Activated CD8-positive, alpha-beta memory T cell treated with anti-CD3 and anti-CD28 coated beads, Interleukin-2, amount 10 ng/mL, durations not matched to agents 7 days and 5 days (primary cell): ENCODE results near the gene DLG2. TPM values are rescaled to one million over a fixed set of nuclear protein-coding genes. Genes with fewer than 3 reads are reported as not detected.

ENCODE experiments used
- ATAC-seq: fragments of 150-1000 bp; cut with Tn5 transposase; one replicate; pipeline ENCODE4 v1.10.0; 2021; ENCODE audit warnings: moderate library complexity
- CTCF ChIA-PET: fragments of 350-600 bp; sonication (Branson Sonifier 250); formaldehyde crosslinking; loops from one replicate; lab custom pipeline; 2021; ENCODE audit warnings: antibody characterized with exemption; lab: Charles Lee
- DNase-seq: peaks from one replicate; pipeline ENCODE4 v3.0.0-alpha.2; 2020
- H3K27ac Mint-ChIP-seq: one replicate; pipeline ENCODE4 v1.8.0; 2021; ENCODE audit warnings: mild to moderate bottlenecking, mixed read lengths
- H3K27me3 Mint-ChIP-seq: one replicate; pipeline ENCODE4 v1.8.0; 2021; ENCODE audit warnings: mixed read lengths
- H3K36me3 Mint-ChIP-seq: one replicate; pipeline ENCODE4 v1.8.0; 2021; ENCODE audit warnings: mild to moderate bottlenecking, mixed read lengths
- H3K4me1 Mint-ChIP-seq: one replicate; pipeline ENCODE4 v1.8.0; 2021; ENCODE audit warnings: mixed read lengths
- H3K4me3 Mint-ChIP-seq: one replicate; pipeline ENCODE4 v1.8.0; 2021; ENCODE audit warnings: mild to moderate bottlenecking, moderate library complexity, mixed read lengths
- H3K9me3 Mint-ChIP-seq: one replicate; pipeline ENCODE4 v1.8.0; 2022; ENCODE audit warnings: low read depth, mixed read lengths
- total RNA-seq, 2 experiments: library from RNA; stranded (reverse); gene quantifications; one replicate each; pipeline ENCODE4 v1.2.3, GENCODE V29; 2021

The DLG2 gene
- total RNA-seq, 2 experiments from 2014 or later: 1.4 to 2.1 TPM

DNA sequence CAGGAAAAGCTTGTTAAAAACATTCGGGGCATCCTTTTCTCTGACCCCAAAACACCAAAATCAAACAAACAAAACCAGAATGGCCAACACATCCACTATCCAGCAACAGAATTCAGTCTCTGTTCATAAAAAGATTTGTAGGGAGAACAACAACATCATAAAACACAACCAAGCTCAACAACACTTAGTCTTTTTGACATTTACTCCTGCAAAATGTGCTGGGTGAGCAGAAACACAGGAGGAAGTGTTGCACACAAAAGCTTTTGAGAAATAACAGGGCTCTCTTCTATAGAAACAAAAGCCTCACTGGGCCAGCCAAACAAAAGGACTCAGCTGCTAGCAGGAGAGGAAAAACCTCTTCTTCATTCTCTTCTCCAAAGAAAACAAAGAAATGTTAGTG, 1604.9 kb downstream of the DLG2 start:
- ATAC-seq (no peak), DNase-seq (no peak)
- H3K36me3 Mint-ChIP-seq: no peaks in the 10 kb centered on the region
- no peaks in the 10 kb centered on the region for H3K27me3 Mint-ChIP-seq
- CTCF ChIA-PET: no interaction called here
- no peaks in the 10 kb centered on the region for H3K9me3 Mint-ChIP-seq
- H3K4me3 Mint-ChIP-seq: no peak overlapping the region
- no peaks in the 10 kb centered on the region for H3K4me1 Mint-ChIP-seq
- H3K27ac Mint-ChIP-seq: no peak overlapping the region

DNA sequence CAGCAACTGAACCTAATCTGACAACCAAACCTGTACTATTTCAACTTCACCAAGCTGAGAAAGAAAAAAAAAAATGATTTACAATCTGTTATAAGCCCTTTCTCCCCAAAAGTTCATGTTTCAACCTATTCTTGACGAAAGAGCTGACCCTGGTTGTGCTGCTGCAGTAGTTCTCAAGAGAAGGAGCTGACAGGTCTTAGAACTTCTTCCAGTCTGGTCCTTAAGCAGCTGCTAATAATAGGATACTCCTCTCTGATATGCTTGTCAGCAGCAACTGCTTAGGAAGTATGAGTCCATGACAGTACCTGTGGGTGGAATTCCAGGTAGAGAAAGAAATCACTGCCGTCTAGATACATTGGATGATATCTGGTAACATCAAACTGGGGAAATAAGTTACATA, 1605.9 kb downstream of the DLG2 start:
- H3K27ac Mint-ChIP-seq: no peak overlapping the region
- DNase-seq: no peak
- no peaks in the 10 kb centered on the region for H3K27me3 Mint-ChIP-seq
- peaks cover 2% of the 10 kb centered on the region for H3K9me3 Mint-ChIP-seq
- H3K36me3 Mint-ChIP-seq: no peaks in the 10 kb centered on the region
- CTCF ChIA-PET: no interaction called here
- H3K4me3 Mint-ChIP-seq: no peak overlapping the region
- H3K4me1 Mint-ChIP-seq: no peaks in the 10 kb centered on the region
- no peak for ATAC-seq

DNA sequence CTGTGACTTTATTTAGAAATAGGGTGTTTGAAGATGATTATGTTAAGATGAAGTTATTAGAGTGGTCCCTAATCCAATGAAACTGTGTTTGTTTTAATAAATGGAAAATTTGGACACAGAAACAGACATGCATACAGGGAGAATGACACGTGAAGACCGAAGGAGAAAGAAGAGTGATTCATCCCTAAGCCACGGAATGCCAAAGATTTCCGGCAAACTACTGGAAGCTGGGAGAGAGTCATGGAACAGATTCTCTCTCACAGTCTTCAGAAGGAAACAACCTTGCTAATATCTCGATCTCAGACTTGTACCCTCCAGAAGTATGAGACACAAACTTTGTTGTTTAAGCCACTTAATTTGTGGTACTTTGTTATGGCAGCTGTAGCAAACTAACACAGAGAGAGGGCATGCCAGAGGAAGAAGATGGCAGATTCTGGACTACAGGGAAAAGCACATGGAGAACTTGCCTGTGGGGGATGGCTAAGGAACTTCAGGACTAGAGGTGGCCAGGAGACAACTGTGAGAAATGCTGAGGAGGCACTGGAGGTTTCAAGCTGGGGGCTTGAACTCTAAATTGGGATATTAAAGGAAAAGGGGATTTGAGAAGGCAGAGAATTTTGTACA, 1607.5 kb downstream of the DLG2 start:
- H3K4me1 Mint-ChIP-seq: no peaks in the 10 kb centered on the region
- H3K27me3 Mint-ChIP-seq: no peaks in the 10 kb centered on the region
- no peaks in the 10 kb centered on the region for H3K36me3 Mint-ChIP-seq
- H3K9me3 Mint-ChIP-seq: peaks cover 2% of the 10 kb centered on the region
- DNase-seq (no peak), ATAC-seq (no peak)
- no peak overlapping the region for H3K27ac Mint-ChIP-seq
- H3K4me3 Mint-ChIP-seq: no peak overlapping the region
- CTCF ChIA-PET: no interaction called here

DNA sequence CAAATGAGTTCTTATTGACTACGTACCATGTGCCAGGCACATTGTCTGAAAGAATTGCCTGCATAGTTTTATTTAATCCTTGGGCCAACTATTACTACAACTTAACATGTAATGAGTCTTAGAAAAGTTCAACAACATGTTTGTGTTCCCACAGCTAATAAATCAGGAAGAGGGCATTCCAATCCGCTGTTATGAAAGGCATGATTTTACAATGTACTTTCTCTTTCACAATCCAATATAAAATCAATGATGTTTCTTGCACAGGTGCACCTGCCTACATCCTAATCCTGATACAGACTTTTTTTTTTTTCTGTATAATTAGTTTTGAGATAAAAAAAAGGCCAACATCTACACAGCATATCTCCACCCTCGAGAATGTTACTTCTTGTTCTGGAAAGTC, 1612.6 kb downstream of the DLG2 start:
- peaks cover 9% of the 10 kb centered on the region for H3K9me3 Mint-ChIP-seq
- no peak overlapping the region for H3K27ac Mint-ChIP-seq
- no peaks in the 10 kb centered on the region for H3K4me1 Mint-ChIP-seq
- no peaks in the 10 kb centered on the region for H3K36me3 Mint-ChIP-seq
- no peak overlapping the region for H3K4me3 Mint-ChIP-seq
- no peaks in the 10 kb centered on the region for H3K27me3 Mint-ChIP-seq
- ATAC-seq: no peak
- DNase-seq: no peak
- CTCF ChIA-PET: no interaction called here

DNA sequence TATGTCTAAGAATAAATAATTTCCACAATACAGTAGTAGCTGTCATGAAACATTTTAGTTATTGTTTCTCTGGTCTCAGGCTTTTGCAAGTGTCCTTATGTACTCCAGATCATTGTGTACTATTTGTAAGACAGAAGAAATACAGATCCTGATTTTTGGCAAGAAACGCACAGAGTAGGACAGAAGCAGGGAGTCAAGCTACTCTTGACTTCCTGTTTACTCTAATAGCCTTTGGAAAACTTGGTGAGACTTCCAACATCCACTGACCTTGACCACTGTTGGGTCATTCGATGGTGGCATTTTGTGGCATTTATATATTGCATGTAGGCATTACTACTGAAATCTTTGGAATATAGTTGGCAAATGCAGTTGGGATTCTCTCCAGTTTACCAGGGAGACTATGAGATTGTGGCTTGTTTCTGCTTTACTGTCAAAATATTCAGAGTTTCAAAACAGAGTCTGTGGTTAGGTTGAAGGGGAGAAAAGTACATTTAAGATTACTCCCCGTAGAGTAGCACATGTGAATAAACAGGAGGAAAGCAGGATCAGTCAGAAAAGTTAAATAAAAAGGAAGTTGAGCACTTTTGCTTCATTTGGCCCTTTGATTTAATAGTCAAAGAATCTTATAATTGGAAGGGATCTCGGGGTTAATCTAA, 1614.8 kb downstream of the DLG2 start:
- no peak for DNase-seq
- peaks cover 9% of the 10 kb centered on the region for H3K9me3 Mint-ChIP-seq
- no peaks in the 10 kb centered on the region for H3K36me3 Mint-ChIP-seq
- CTCF ChIA-PET: no interaction called here
- no peak overlapping the region for H3K4me3 Mint-ChIP-seq
- no peaks in the 10 kb centered on the region for H3K27me3 Mint-ChIP-seq
- ATAC-seq: no peak
- no peak overlapping the region for H3K27ac Mint-ChIP-seq
- no peaks in the 10 kb centered on the region for H3K4me1 Mint-ChIP-seq

DNA sequence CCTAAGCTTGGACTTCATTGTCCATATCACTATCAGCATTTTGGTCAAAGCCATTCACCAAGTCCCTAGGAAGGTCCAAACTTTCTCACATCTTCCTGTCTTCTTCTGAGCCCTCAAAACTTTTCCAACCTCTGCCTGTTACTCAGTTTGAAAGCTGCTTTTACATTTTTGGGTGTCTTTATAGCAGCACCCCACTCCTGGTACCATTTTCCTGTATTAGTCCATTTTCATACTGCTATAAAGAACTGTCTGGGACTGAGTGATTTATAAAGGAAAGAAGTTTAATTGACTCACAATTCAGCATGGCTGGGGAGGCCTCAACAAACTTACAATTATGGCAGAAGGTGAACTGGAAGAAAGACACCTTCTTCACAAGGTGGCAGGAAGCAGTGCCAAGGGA, 1624.0 kb downstream of the DLG2 start:
- ATAC-seq (no peak), DNase-seq (no peak)
- CTCF ChIA-PET: no interaction called here
- H3K27ac Mint-ChIP-seq: no peak overlapping the region
- H3K36me3 Mint-ChIP-seq: no peaks in the 10 kb centered on the region
- H3K4me3 Mint-ChIP-seq: no peak overlapping the region
- no peaks in the 10 kb centered on the region for H3K4me1 Mint-ChIP-seq
- peaks cover 19% of the 10 kb centered on the region for H3K9me3 Mint-ChIP-seq
- no peaks in the 10 kb centered on the region for H3K27me3 Mint-ChIP-seq

DNA sequence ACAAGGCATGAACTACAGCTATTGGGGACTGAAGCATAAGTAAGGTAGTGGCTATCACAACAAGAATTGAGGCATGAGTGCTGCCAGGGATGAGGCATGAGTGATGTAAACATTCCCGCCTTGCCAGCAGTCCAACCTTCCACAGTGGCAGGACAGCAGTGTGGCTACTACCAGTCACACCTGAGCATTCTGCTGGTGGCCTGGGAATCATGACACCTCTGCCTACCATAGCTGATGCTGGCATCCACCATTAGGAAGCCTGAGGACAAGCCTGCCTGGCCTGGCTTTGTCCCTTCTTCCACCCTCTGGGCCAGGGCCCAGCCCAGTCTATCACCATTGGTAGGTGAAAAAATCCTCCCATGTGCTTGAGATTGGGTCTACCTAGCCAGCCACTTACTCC, 1628.2 kb downstream of the DLG2 start:
- Mint-ChIP-seq H3K36me3 (no peaks in the 10 kb centered on the region), H3K9me3 (peaks cover 20% of the 10 kb centered on the region), H3K27me3 (no peaks in the 10 kb centered on the region), H3K27ac (no peak overlapping the region), H3K4me1 (no peaks in the 10 kb centered on the region), H3K4me3 (no peak overlapping the region)
- DNase-seq (no peak), ATAC-seq (no peak)
- CTCF ChIA-PET: no interaction called here

DNA sequence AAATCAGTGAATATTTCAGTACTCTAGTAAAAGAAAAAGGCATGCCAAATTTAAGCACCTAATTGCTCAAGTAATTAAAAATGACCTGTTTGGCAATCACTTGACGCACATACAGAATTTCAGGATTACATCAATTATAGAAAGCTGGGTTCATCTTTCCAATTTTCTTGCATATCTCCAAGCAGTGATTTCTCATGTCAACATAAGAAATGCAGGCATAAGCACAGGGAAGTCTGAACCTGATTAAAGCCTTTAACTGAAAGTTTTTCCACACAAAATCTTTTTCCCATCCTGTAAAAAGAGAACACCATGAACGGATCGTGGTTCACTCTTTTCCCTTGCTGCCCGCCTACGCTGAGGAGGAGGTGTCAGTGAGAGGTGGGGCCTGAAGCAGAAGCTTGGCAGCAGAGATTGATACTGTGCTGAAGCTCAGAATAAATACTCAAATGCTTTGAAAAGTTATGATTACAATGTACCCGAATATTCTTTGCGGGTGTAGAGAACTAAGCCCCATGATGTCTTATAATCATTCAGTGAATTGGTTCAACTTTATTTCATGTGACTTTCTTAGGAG, 1636.9 kb downstream of the DLG2 start:
- H3K4me3 Mint-ChIP-seq: no peak overlapping the region
- no peaks in the 10 kb centered on the region for H3K4me1 Mint-ChIP-seq
- CTCF ChIA-PET: no interaction called here
- no peak for ATAC-seq
- H3K27ac Mint-ChIP-seq: no peak overlapping the region
- no peaks in the 10 kb centered on the region for H3K36me3 Mint-ChIP-seq
- DNase-seq: no peak
- H3K9me3 Mint-ChIP-seq: peaks cover 7% of the 10 kb centered on the region
- H3K27me3 Mint-ChIP-seq: no peaks in the 10 kb centered on the region

DNA sequence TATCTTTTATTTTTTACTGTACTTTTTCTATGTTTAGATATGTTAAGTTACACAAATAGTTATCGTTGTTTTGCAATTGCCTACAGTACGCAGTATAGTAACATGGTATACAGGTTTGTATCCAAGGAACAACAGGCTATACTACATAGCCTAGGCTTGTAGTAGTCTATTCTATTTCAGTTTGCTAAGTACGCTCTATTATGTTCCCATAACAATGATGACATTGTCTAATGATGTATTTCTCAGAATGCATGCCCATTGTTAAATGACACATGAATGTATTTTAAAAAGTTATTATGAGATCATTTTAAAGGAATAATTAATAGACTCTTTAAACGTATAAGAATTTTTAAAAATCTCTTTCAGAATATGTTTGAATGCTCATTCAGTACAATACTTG, 1644.3 kb downstream of the DLG2 start:
- DNase-seq (no peak), ATAC-seq (no peak)
- H3K36me3 Mint-ChIP-seq: no peaks in the 10 kb centered on the region
- no peak overlapping the region for H3K4me3 Mint-ChIP-seq
- H3K9me3 Mint-ChIP-seq: no peaks in the 10 kb centered on the region
- CTCF ChIA-PET: no interaction called here
- H3K4me1 Mint-ChIP-seq: no peaks in the 10 kb centered on the region
- no peaks in the 10 kb centered on the region for H3K27me3 Mint-ChIP-seq
- no peak overlapping the region for H3K27ac Mint-ChIP-seq

DNA sequence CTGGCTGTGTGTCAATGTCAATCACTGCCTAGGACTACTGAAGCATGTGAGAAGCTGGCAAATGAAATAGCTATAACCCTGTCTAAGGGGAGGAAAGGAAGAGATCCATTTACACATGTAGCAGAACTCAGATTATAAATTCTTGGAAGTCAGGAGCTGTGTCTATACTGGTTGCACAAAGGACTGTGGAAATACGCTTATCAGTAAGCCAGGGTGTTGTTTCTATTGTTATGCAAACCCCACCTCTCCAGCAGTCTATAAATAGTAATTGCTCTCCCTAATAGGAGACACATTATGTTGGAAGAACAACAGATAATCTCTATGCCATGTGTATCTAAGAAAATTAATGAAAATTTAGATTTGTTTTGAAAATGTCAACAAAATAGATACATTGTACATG, 1647.6 kb downstream of the DLG2 start:
- H3K27ac Mint-ChIP-seq: no peak overlapping the region
- H3K4me1 Mint-ChIP-seq: no peaks in the 10 kb centered on the region
- no peak for ATAC-seq
- CTCF ChIA-PET: no interaction called here
- H3K36me3 Mint-ChIP-seq: no peaks in the 10 kb centered on the region
- H3K9me3 Mint-ChIP-seq: no peaks in the 10 kb centered on the region
- H3K4me3 Mint-ChIP-seq: no peak overlapping the region
- H3K27me3 Mint-ChIP-seq: no peaks in the 10 kb centered on the region
- no peak for DNase-seq

DNA sequence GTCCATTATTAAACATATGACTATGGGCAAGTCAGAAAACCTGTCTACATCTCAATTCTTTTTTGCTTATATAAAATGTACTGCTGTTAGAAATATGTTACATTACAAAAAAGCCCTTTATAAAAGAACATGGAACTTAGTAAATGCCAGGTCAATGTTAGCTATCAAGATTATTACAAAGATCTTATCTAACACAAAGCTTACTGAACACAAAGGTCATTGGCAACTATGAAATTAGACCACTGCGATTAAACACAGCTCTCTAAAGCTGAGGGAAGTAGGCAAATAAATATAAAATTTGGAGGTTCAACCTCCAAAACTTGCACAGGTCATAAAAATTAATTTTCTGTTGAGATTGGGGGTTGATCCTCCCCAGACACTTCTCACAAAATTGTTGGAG, 1648.2 kb downstream of the DLG2 start:
- Mint-ChIP-seq H3K4me1 (no peaks in the 10 kb centered on the region), H3K9me3 (no peaks in the 10 kb centered on the region), H3K27ac (no peak overlapping the region), H3K27me3 (no peaks in the 10 kb centered on the region), H3K36me3 (no peaks in the 10 kb centered on the region), H3K4me3 (no peak overlapping the region)
- DNase-seq (no peak), ATAC-seq (no peak)
- CTCF ChIA-PET: no interaction called here

DNA sequence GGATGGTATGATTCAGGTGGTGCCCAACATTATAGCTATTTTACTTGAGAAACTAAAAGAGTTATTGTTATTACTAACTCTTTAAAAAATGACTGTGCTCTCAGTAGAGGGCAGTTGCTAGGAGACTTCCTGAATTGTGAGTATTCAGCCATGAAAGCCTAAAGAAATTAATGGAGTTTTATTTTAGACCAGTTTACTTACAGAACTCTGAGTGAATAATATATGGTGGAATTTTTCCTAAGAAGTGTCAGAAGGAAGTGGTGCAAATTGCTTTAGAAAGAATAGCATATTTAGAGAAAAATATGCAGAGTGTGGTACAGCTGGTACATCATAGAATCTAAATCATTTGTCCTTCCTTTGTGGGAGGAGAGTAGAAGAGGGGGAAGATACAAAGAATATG, 1651.1 kb downstream of the DLG2 start:
- H3K27ac Mint-ChIP-seq: no peak overlapping the region
- DNase-seq (no peak), ATAC-seq (no peak)
- H3K36me3 Mint-ChIP-seq: no peaks in the 10 kb centered on the region
- CTCF ChIA-PET: no interaction called here
- H3K27me3 Mint-ChIP-seq: no peaks in the 10 kb centered on the region
- H3K4me1 Mint-ChIP-seq: no peaks in the 10 kb centered on the region
- no peaks in the 10 kb centered on the region for H3K9me3 Mint-ChIP-seq
- no peak overlapping the region for H3K4me3 Mint-ChIP-seq

DNA sequence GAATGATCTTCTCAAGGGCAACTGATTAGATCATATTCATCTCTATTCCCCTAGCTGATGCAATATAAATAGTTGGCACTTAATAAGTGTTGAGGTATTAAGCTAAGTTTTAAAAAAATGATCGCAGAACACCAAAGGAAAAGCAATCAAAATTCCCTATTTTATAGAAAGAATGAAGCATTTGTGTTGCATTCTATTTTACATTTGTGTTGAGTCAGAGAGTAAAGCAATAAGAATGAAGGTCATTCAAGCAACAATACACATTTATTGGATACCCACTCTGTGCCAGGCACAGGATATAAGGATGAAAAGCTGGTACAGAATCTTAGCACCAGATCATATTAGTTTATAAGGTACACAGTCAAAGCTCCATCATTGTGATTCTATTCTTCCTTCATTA, 1654.6 kb downstream of the DLG2 start:
- Mint-ChIP-seq H3K4me1 (no peaks in the 10 kb centered on the region), H3K4me3 (no peak overlapping the region), H3K9me3 (no peaks in the 10 kb centered on the region), H3K36me3 (no peaks in the 10 kb centered on the region), H3K27me3 (no peaks in the 10 kb centered on the region), H3K27ac (no peak overlapping the region)
- CTCF ChIA-PET: no interaction called here
- ATAC-seq (no peak), DNase-seq (no peak)

DNA sequence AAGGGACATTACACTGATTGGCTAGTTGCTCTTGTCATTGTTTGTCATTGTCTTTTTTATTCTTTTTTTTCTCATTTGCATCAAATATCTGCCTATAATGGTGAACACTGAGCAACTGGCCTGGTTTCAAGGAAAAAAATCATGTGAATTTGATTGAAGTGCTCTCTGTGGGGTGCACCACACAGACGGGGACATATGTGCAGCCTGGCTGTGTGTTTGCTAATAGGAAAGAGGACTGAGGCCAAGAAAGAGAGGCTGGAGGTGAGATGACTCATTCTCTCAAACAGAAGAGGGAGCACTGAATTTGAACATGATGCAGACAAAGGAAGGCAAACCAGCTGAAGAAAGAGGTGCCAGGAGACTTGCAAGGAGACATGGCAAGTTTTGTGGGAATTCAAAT, 1656.1 kb downstream of the DLG2 start:
- Mint-ChIP-seq H3K9me3 (no peaks in the 10 kb centered on the region), H3K4me3 (no peak overlapping the region), H3K27me3 (no peaks in the 10 kb centered on the region), H3K4me1 (no peaks in the 10 kb centered on the region), H3K27ac (no peak overlapping the region), H3K36me3 (no peaks in the 10 kb centered on the region)
- ATAC-seq: no peak
- no peak for DNase-seq
- CTCF ChIA-PET: no interaction called here
